IMR-90 (cell line): ENCODE measurements around the gene CPHXL2. TPM values are rescaled to one million over a fixed set of nuclear protein-coding genes. Genes with fewer than 3 reads are reported as not detected.

ENCODE experiments used
- ATAC-seq: fragments of 200-7000 bp; cut with Tn5 transposase; 2 replicates; pipeline ENCODE4 v1.9.1; 2020; ENCODE audit warnings: low read depth, mild to moderate bottlenecking, moderate library complexity
- BruUV-seq: library from RNA; stranded (reverse); fragments of 400-500 nt; replicated peaks from 2 replicates; lab custom pipeline; 2021; lab: Mats Ljungman, UMichigan
- CTCF ChIA-PET: fragments of 300-600 bp; formaldehyde crosslinking; extraction: SDS; loops from one replicate; lab custom pipeline; 2021; ENCODE audit warnings: antibody characterized with exemption; lab: Yijun Ruan, JAX
- POLR2A ChIA-PET: fragments of 300-600 bp; sonication (Branson Sonifier 250); formaldehyde crosslinking; loops from one replicate; lab custom pipeline; 2022; ENCODE audit warnings: antibody characterized with exemption; ENCODE audit not compliant: unreplicated experiment; lab: Charles Lee
- DNase-seq: peaks from one replicate; pipeline ENCODE4 v3.0.0; 2013
- H2AFZ ChIP-seq: replicated peaks from 2 replicates; pipeline ENCODE3; 2013; ENCODE audit warnings: low read length, mild to moderate bottlenecking; ENCODE audit not compliant: poor library complexity
- H2AK5ac ChIP-seq: 2 replicates; pipeline ENCODE4 v1.6.1; 2013; ENCODE audit warnings: low read depth, low read length, inconsistent platforms
- H2AK9ac ChIP-seq: replicated peaks from 2 replicates; pipeline ENCODE3; 2013; ENCODE audit warnings: mild to moderate bottlenecking, low read depth, low read length, moderate library complexity; ENCODE audit not compliant: poor library complexity
- H2BK120ac ChIP-seq: 2 replicates; pipeline ENCODE4 v1.6.1; 2013; ENCODE audit warnings: low read depth, low read length, inconsistent platforms
- H2BK15ac ChIP-seq: 3 replicates; pipeline ENCODE4 v1.6.1; 2013; ENCODE audit warnings: low read depth, low read length, inconsistent platforms
- H2BK20ac ChIP-seq: 2 replicates; pipeline ENCODE4 v1.6.1; 2013; ENCODE audit warnings: low read depth, mild to moderate bottlenecking, inconsistent platforms, low read length, moderate library complexity
- H2BK5ac ChIP-seq: 2 replicates; pipeline ENCODE4 v1.6.1; 2013; ENCODE audit warnings: mild to moderate bottlenecking, low read depth, low read length, inconsistent platforms; ENCODE audit not compliant: poor library complexity, severe bottlenecking
- H3K14ac ChIP-seq: replicated peaks from 2 replicates; pipeline ENCODE4 v1.6.1; 2013; ENCODE audit warnings: low read depth, low read length, inconsistent platforms
- H3K18ac ChIP-seq: 2 replicates; pipeline ENCODE4 v1.6.1; 2013; ENCODE audit warnings: low read depth, low read length, control low read depth
- H3K23ac ChIP-seq: 2 replicates; pipeline ENCODE4 v1.6.1; 2013; ENCODE audit warnings: low read depth, low read length, inconsistent platforms
- H3K27ac ChIP-seq: 2 replicates; pipeline ENCODE4 v1.5.1; 2013; ENCODE audit warnings: mild to moderate bottlenecking, control low read depth, low read length; ENCODE audit not compliant: insufficient read depth
- H3K27me3 ChIP-seq: 2 replicates; pipeline ENCODE4 v1.6.1; 2013; ENCODE audit warnings: low read length; ENCODE audit not compliant: control insufficient read depth, insufficient read depth
- H3K36me3 ChIP-seq: 2 replicates; pipeline ENCODE4 v1.6.1; 2013; ENCODE audit warnings: low read length, mixed read lengths; ENCODE audit not compliant: control insufficient read depth, insufficient read depth
- H3K4ac ChIP-seq: 2 replicates; pipeline ENCODE4 v1.6.1; 2013; ENCODE audit warnings: low read depth, low read length, inconsistent platforms
- H3K4me1 ChIP-seq: 2 replicates; pipeline ENCODE4 v1.6.1; 2013; ENCODE audit warnings: low read length, mixed read lengths; ENCODE audit not compliant: control insufficient read depth, insufficient read depth
- H3K4me2 ChIP-seq: 2 replicates; pipeline ENCODE4 v1.6.1; 2013; ENCODE audit warnings: low read depth, mild to moderate bottlenecking, control low read depth, low read length, moderate library complexity
- H3K4me3 ChIP-seq: 2 replicates; pipeline ENCODE4 v1.5.1; 2013; ENCODE audit warnings: low read depth, mild to moderate bottlenecking, control low read depth, low read length, moderate library complexity; ENCODE audit not compliant: insufficient read depth
- H3K56ac ChIP-seq: 2 replicates; pipeline ENCODE4 v1.6.1; 2013; ENCODE audit warnings: low read length, inconsistent platforms; ENCODE audit not compliant: insufficient read depth; ENCODE audit errors: extremely low read depth
- H3K79me1 ChIP-seq, 2 experiments: 2 replicates each; pipeline ENCODE4 v1.6.1; 2013; ENCODE audit warnings: low read length in 2 of 2, inconsistent platforms in 1 of 2, low read depth in 1 of 2
- H3K9ac ChIP-seq: 2 replicates; pipeline ENCODE4 v1.6.1; 2013; ENCODE audit warnings: low read depth, low read length, control low read depth
- H3K9me1 ChIP-seq: 2 replicates; pipeline ENCODE4 v1.6.1; 2013; ENCODE audit warnings: low read length, inconsistent platforms; ENCODE audit not compliant: insufficient read depth
- H3K9me3 ChIP-seq: 2 replicates; pipeline ENCODE4 v1.6.1; 2013; ENCODE audit warnings: low read length; ENCODE audit not compliant: control insufficient read depth, insufficient read depth
- H4K20me1 ChIP-seq: 2 replicates; pipeline ENCODE4 v1.6.1; 2013; ENCODE audit warnings: low read length, inconsistent platforms; ENCODE audit not compliant: insufficient read depth
- H4K5ac ChIP-seq: 2 replicates; pipeline ENCODE4 v1.6.1; 2013; ENCODE audit warnings: mild to moderate bottlenecking, low read depth, low read length, control low read depth
- H4K8ac ChIP-seq, 2 experiments: 2 replicates each; pipeline ENCODE4 v1.6.1; 2013; ENCODE audit warnings: low read depth in 2 of 2, low read length in 2 of 2, control low read depth in 1 of 2, inconsistent platforms in 1 of 2
- H4K91ac ChIP-seq: 2 replicates; pipeline ENCODE4 v1.6.1; 2013; ENCODE audit warnings: low read depth, low read length, inconsistent platforms; ENCODE audit not compliant: insufficient read depth
- BHLHE40 ChIP-seq: fragments of 150-350 bp; IDR thresholded peaks from 2 replicates; pipeline ENCODE4 v1.6.1; 2016; ENCODE audit warnings: mild to moderate bottlenecking, low read depth, low read length
- CEBPB ChIP-seq: IDR thresholded peaks from 2 replicates; pipeline ENCODE4 v1.6.1; 2012; ENCODE audit warnings: low read depth, low read length, improper control_type of control experiment
- CHD1 ChIP-seq: IDR thresholded peaks from 2 replicates; pipeline ENCODE4 v1.6.1; 2012; ENCODE audit warnings: low read depth, low read length, improper control_type of control experiment
- CTCF ChIP-seq: conservative IDR thresholded peaks from 2 replicates; pipeline ENCODE4 v1.5.1; 2012; ENCODE audit warnings: mild to moderate bottlenecking, low read depth, low read length, improper control_type of control experiment
- FOS ChIP-seq: fragments of 150-350 bp; IDR thresholded peaks from 2 replicates; pipeline ENCODE4 v1.6.1; 2016; ENCODE audit warnings: low read depth, low read length
- MAFK ChIP-seq: IDR thresholded peaks from 2 replicates; pipeline ENCODE4 v1.6.1; 2012; ENCODE audit warnings: low read depth, low read length, improper control_type of control experiment
- MAZ ChIP-seq: IDR thresholded peaks from 2 replicates; pipeline ENCODE4 v1.6.1; 2012; ENCODE audit warnings: low read depth, mild to moderate bottlenecking, low read length, improper control_type of control experiment, moderate library complexity, borderline replicate concordance
- MXI1 ChIP-seq: IDR thresholded peaks from 2 replicates; pipeline ENCODE4 v1.6.1; 2012; ENCODE audit warnings: low read depth, mild to moderate bottlenecking, low read length, moderate library complexity, borderline replicate concordance
- NFE2L2 ChIP-seq: fragments of 150-350 bp; IDR thresholded peaks from 2 replicates; pipeline ENCODE4 v1.6.1; 2016; ENCODE audit warnings: low read depth, mild to moderate bottlenecking, low read length
- POLR2A ChIP-seq: IDR thresholded peaks from 2 replicates; pipeline ENCODE4 v1.6.1; 2012; ENCODE audit warnings: mild to moderate bottlenecking, low read depth, low read length
- RAD21 ChIP-seq: IDR thresholded peaks from 2 replicates; pipeline ENCODE4 v1.6.1; 2012; ENCODE audit warnings: low read length, improper control_type of control experiment
- RCOR1 ChIP-seq: IDR thresholded peaks from 2 replicates; pipeline ENCODE4 v1.6.1; 2012; ENCODE audit warnings: mild to moderate bottlenecking, low read length, improper control_type of control experiment; ENCODE audit not compliant: insufficient replicate concordance
- RFX5 ChIP-seq: IDR thresholded peaks from 2 replicates; pipeline ENCODE4 v1.8.0; 2012; ENCODE audit warnings: low read depth, mild to moderate bottlenecking, low read length, moderate library complexity
- SMC3 ChIP-seq: fragments of 150-350 bp; IDR thresholded peaks from 2 replicates; pipeline ENCODE4 v1.6.1; 2016; ENCODE audit warnings: low read depth, mild to moderate bottlenecking, antibody characterized with exemption, low read length, moderate library complexity
- USF2 ChIP-seq: fragments of 150-350 bp; IDR thresholded peaks from 2 replicates; pipeline ENCODE4 v1.6.1; 2017; ENCODE audit warnings: mild to moderate bottlenecking, antibody characterized with exemption, low read length, low read depth
- WGBS, 2 experiments: methylation state at CpG; one replicate each; pipeline versions ENCODE4 v1.1.5 to v1.1.7; 2013; ENCODE audit warnings: missing lambda C conversion rate in 2 of 2; ENCODE audit not compliant: insufficient read length in 1 of 2; ENCODE audit errors: extremely low coverage in 2 of 2; 5-methylcytosine and 5-hydroxymethylcytosine counted together
- dilution Hi-C: fragments of 300-500 bp; cut with HindIII; formaldehyde crosslinking; loops from one replicate; pipeline ENCODE4 v1.14.3; 2018; ENCODE audit warnings: low sequenced_read_pairs; ENCODE audit not compliant: unreplicated experiment
- in situ Hi-C: fragments of 300-500 bp; cut with MboI; formaldehyde crosslinking; loops from 3 replicates; pipeline ENCODE4 v1.14.3; 2019; ENCODE audit warnings: low sequenced_read_pairs, inconsistent platforms, mixed read lengths
- intact Hi-C: fragments of 100-400 bp; cut with micrococcal nuclease; formaldehyde crosslinking; loops from 2 replicates; pipeline ENCODE4 v1.10.0; 2022
- polyA plus RNA-seq, 3 experiments: library from polyadenylated mRNA; depleted of rRNA; stranded (reverse); fragments of >200 nt; gene quantifications; 2 replicates each; pipeline ENCODE4 v1.2.3, GENCODE V29; 2012; ENCODE audit warnings: low replicate concordance in 1 of 3
- total RNA-seq: library from RNA; depleted of rRNA; stranded (reverse); fragments of >200 nt; gene quantifications from 2 replicates; pipeline ENCODE4 v1.2.3, GENCODE V29; 2012
- TF ChIP-seq, protein P1 (sequence below): fragments of 150-350 bp; IDR thresholded peaks from 2 replicates; pipeline ENCODE4 v1.6.1; 2016; ENCODE audit warnings: low read depth, mild to moderate bottlenecking, low read length, moderate library complexity, borderline replicate concordance

The CPHXL2 gene
- total and polyA plus RNA-seq, 2 of the 4 experiments (the other 2 are of a cell fraction) = not detected

DNA sequence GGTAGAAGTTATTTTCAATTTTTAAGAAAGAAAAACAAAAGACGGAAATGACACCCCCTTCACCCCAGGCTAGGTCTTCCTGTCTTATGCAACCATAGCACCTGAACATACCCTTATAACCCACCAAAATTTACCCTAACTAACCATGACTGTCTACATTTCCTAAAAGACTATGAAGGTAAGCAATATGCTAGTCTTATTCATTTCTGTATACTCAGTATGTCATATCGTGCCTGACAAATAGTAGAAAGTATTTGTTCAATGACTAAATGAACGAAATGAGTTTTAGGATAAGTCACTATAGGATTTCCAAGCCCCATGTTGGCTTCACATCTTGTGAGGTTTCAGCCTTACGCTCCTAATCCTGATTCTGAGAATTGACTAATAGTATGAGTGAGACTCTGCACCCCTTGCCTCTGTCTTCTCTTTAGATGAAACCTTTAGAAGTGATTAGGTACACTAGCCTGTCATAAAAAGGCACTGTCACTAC is 60.2 kb downstream of the CPHXL2 start:
- in situ Hi-C loops = no loop called here
- Histone ChIP-seq H2BK20ac (no peak overlapping the region), H4K8ac (no peak overlapping the region), H3K23ac (no peak overlapping the region), H3K9me1 (no peaks in the 10 kb centered on the region; the same call in 1 of the 2 replicates), H3K4me1 (no peaks in the 10 kb centered on the region), H3K4me3 (no peak overlapping the region), H2BK120ac (no peak overlapping the region), H4K5ac (no peak overlapping the region), H2AFZ (no peak overlapping the region), H3K9me3 (no peaks in the 10 kb centered on the region), H2AK9ac (no peak overlapping the region), H3K27me3 (no peaks in the 10 kb centered on the region), H2AK5ac (no peak overlapping the region), H3K79me1 (peaks cover 15 to 16% of the 10 kb centered on the region in 2 experiments), H3K4ac (no peak overlapping the region), H3K14ac (no peak overlapping the region), H3K9ac (no peak overlapping the region), H2BK15ac (no peak overlapping the region), H3K36me3 (peaks cover 42% of the 10 kb centered on the region), H2BK5ac (no peak overlapping the region), H3K56ac (no peak overlapping the region), H4K20me1 (no peaks in the 10 kb centered on the region), H3K27ac (no peak overlapping the region), H3K18ac (no peak overlapping the region), H4K91ac (no peak overlapping the region), H3K4me2 (no peak overlapping the region)
- ChIA-PET POLR2A (no interaction called here), CTCF (no interaction called here)
- WGBS, 2 experiments = no CpG with 5 or more reads among the region's 4 CpGs
- dilution Hi-C loops = no loop called here
- ATAC-seq = no peak
- BruUV-seq = no TSS peak
- intact Hi-C loops = no loop called here
- DNase-seq = no peak
- TF ChIP-seq CEBPB (no peak), MAZ (no peak), RAD21 (no peak), RFX5 (no peak), MXI1 (no peak), CHD1 (no peak), BHLHE40 (no peak), USF2 (no peak), CTCF (no peak), SMC3 (no peak), FOS (no peak), POLR2A (no peak), MAFK (no peak), NFE2L2 (no peak), RCOR1 (no peak)
- TF ChIP-seq, protein P1, sequence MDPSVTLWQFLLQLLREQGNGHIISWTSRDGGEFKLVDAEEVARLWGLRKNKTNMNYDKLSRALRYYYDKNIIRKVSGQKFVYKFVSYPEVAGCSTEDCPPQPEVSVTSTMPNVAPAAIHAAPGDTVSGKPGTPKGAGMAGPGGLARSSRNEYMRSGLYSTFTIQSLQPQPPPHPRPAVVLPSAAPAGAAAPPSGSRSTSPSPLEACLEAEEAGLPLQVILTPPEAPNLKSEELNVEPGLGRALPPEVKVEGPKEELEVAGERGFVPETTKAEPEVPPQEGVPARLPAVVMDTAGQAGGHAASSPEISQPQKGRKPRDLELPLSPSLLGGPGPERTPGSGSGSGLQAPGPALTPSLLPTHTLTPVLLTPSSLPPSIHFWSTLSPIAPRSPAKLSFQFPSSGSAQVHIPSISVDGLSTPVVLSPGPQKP = no peak
